RPMI8226 (cell line): ENCODE measurements around the gene RHOT2.

Source experiments
- DNase-seq: peaks from one replicate; pipeline ENCODE4 v3.0.0-alpha.2; 2015

RHOT2 gene

DNA sequence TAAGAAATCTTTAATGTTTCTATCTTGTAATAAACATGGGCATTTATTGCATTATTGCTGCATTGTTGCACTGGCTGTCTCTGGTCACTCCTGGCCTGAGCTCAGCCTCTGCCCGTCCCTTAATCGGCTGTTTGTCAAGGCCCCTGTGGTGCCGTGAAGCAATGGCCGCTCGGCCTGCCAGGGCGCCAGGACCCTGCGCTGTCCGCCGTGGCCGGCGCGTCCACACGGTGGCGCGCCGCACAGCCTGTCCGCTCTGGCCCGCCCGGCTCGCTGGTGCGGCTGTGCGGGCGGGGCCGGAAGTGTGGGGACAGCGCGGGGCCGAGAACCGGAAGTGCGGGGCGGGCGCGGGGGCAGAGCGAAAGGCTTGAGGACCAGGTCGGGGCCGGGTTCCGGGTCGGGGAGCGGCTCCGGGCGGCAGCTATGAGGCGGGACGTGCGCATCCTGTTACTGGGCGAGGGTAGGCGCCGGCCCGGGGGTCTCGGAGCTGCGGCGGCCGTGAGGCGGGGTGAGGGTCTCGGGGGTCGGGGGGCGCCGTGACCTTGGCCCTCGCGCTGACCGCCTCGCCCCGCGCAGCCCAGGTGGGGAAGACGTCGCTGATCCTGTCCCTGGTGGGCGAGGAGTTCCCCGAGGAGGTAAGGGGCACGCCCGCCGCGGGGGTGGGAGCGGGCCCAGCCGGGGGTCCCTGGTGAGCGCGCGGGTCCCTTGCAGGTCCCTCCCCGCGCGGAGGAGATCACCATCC lies at the start of gene RHOT2:
RHOT2 (plus strand) TSS at position 353 of the 739 bp plus-strand sequence; CDS start at position 421, 68 bp downstream.
- DNase-seq = peak; percentile 98

DNA sequence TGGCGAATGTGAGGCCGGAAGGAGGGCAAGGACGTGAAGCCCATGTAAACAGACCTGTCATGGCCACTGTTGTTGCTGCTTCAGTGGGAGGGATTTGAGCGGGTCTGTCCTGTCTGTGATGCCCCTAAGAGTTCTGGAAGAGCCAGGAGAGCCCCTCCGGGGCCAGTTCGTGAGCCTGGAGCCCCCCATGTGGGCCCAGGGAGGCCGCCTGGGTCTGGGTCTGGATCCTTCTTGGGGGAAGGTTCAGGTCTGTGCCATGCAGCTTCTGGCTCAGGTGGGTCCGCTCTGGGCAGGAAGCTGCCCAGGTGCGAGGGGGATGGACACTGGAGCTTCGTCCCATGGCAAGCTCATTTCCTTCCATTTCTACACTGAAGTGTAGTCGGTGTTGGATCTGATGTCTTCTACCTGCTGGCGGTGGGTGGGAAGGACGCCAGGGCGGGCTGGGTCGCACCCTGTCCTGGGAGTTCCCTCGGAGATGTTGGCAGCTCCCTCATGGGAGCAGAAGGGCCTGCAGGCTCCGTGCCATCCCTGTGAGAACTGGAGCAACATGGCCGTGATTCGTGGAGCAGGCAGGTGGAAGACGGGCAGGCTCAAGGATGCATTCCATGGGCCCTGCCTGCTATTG lies 48.3 kb upstream of the RHOT2 start:
- DNase-seq = no peak

DNA sequence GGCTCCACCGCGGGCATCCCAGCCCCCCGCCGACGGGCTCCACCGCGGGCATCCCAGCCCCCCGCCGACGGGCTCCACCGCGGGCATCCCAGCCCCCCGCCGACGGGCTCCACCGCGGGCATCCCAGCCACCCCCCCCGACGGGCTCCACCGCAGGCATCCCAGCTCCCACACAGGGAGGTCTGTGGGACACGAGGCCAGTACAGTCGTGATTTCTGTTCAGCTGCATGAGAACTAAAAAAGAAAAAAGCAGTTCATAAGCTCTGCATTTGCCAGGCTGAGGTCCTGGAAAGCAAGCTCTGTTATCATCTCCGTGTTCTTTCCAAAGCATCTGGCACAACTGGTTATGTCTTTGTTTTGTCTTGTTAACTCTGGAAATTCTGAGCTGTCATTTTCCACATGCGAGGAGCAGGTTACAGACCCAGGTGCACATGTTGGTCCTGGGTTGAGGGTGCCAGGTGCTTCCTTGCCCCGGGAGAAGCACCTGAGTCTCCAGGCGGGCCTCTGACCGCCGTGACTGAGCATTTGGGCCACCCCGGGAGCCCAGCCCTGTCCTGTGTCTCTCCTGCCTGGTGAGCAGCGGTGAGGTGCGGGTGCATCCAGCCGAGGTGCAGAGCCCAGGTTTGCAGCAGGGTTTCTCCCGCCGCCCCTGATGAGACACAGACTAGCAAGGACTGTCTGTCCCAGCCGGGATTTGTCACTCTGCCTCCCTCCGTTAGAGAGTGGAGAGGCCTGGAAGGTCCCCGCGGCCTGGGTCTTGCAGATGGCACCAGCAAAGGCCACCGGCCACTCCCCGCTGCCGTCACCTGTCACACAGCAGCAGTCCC lies 47.0 kb upstream of the RHOT2 start:
- DNase-seq = no peak

DNA sequence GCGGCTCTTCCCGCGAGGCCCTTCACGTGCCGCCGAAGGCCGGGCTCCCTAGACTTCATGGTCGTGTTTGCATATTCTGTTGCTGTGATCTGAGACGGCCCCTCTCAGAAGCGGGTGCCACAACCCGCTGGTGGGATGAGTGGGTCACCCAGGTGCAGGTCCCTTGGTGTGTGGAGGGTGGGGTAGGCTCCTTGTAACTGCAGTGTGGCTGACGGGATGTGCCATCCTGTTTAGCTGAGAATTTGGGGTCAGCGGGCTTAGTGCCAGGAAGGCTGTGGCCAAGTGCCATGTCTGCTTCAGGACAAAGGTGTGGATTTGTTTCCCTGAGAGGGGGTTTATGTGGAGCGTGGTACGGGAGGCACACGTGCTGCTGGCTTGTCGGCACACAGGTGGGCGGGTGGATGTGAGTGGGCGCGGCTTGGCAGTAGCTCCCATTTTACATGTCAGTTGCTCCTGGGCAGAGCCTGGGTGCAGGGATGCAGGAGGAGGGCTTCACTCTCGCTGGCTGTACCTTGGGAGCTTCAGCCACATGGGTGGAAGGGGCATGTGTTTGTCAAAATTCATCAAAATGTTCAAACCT lies 46.3 kb upstream of the RHOT2 start:
- no peak for DNase-seq

DNA sequence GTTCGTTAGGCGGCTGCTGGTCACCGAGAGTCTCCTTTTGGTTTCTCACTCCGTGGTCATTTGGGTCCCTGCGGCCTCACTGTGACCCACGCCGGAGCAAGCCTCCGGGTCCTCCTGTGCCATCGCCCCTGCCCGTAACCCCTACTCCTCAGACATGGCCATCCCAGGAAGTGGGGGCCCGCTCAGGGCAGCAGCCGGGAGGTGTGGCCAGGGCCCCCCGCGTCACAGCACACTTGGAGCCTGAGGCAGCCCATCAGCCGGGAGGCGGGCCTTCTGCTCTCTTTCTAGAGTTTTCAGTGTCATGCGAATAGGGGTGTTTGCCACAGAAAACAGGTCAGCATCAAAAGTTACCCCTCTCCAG lies 45.0 kb upstream of the RHOT2 start:
- no peak for DNase-seq

DNA sequence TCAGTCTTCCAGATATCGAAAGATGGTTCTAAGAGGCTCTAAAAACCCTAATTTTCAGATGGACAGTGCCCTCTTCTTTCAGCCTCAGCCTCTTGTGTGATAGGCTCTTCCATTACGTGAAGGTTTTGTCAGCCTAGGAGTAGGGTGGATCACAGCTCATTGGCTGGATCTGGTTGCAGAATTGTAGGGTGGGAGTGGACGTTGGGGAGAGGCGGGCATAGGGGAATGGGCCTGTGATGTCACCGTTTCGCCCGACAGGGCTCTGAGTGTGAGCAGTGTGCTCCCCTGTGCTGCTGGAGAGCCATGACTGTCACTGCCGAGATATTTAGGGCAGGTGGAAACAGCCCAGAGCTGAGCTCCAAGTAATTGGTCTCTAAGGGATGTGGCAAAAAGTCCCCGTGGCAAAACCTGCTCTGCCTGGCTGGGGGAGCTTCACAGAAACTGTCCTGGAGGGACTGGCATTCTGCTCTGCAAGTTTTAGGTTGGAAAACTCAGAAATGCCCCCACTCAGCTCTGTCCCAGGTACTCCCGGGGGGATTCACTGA lies 43.3 kb upstream of the RHOT2 start:
- no peak for DNase-seq

DNA sequence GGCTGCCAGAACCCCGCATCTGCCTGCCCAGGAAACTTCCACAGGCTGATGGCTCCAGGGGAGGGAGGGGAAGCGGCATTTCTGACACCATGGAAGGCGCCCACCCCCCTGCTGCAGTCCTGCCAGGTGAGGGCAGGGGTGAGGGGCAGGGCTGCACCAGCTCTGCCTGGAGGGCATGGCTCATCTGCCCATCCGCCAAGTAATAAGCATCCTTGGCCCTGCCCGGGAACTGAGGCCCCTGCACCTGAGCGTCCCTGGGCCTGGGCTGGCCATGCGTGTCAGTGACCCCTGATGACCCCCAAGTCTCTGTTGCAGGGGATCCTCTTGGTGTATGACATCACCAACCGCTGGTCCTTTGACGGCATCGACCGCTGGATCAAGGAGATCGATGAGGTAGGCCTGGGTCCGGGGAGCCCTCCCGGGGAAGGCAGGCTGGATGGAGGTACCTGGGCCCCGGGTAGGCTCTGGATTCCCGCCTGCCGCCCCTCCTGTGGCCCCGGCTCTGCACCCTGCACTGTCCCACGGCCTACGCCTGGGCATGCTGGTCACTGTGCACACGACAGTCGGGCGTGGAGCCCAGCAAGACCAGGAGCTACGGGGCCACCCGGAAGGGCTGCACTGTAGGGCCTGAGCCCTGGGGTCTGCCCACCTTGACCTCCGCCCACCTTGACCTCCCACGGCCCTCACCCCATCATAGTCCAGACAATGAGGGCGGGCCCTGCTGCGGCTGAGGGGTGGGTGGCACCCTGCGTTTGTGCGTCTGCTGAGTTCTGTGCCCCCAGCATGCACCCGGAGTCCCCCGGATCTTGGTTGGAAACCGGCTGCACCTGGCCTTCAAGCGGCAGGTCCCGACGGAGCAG lies 42.6 kb upstream of the RHOT2 start:
- DNase-seq = no peak

DNA sequence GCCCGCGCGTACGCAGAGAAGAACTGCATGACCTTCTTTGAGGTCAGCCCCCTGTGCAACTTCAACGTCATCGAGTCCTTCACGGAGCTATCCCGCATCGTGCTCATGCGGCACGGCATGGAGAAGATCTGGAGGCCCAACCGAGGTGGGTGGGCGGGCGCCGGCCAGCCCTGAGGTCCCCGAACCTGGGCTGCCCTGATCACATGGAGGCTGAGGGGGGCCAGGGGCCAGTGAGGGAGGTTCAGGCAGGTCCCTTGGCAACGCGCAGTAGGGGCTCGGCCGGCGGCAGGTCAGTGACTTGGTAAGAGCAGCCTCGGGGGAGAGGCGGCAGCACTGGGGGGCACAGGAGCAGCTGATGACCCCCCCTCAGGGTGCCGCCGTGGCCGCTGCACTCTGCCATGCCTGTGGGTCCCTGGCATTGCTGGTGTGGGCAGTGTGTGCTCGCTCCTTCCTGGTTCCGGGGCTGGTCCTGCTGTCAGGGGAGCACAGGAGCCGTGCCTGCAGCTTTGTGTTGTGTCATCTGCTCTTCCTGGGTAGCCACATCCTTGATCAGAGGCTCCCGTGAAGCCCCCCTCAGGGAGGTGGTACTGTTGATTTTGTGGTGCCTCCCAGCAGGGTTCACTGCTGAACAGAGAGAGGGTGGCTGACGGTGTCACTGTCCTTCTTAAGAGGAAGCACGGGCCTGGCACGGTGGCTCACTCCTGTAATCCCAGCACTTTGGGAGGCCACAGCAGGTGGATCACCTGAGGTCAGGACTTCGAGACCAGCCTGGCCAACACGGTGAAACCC lies 41.8 kb upstream of the RHOT2 start:
- no peak for DNase-seq

DNA sequence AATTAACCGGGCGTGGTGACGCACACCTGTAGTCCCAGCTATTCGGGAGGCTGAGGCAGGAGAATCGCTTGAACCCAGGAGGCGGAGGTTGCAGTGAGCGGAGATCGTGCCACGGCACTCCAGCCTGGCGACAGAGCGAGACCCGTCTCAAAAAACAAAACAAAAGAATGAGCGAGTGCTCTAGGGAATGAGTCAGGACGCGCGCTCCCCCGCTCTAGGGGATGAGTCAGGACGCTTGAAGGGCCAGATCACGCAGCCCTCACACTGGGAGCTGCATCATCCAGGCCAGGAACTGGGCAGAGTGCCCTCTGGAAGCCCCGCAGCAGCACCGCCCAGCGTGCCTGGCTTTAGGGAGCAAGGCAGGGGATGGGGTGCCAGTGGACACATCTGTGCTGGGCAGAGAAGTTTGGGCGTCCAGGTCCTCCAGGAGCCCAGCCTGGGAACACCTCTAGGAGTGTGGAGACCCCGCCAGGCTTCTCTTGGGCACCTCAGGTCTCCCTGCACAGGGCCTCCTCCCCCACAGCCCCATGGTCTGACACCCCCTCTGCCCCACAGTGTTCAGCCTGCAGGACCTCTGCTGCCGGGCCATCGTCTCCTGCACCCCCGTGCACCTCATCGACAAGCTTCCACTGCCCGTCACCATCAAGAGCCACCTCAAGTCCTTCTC lies 41.0 kb upstream of the RHOT2 start:
- DNase-seq = no peak

DNA sequence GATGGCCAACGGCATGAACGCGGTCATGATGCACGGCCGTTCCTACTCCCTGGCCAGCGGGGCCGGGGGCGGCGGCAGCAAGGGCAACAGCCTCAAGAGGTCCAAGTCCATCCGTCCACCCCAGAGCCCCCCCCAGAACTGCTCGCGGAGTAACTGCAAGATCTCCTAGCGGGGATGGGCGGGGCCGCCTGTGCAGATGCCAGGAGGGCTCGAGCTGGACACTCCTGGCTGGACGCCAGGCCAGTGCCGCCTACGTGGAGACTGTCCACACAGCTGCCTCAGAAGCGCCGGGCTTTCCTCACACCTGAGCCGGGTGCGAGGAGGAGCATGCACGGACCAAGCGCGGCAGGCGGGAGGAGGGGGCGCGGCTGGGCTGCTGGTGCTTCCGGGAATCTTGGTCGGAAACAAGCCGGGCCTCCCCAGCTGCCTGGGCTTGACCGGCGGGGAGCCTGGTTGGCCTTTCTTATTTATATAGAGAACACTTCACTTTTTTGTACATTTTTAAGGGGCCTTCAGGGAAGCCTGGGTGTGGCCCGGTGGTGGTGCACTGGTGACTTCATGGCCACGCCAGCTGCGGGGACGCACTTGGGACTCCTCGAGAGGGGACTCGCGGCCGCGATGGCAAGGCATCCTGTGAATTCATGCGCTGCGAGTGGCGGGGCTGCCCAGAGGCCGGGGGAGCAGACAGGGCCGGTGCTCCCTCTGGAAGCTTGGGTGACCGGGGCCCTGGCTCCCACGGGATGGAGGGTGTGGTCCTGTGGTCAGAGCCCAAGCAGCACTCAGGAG lies 40.3 kb upstream of the RHOT2 start:
- DNase-seq = no peak

DNA sequence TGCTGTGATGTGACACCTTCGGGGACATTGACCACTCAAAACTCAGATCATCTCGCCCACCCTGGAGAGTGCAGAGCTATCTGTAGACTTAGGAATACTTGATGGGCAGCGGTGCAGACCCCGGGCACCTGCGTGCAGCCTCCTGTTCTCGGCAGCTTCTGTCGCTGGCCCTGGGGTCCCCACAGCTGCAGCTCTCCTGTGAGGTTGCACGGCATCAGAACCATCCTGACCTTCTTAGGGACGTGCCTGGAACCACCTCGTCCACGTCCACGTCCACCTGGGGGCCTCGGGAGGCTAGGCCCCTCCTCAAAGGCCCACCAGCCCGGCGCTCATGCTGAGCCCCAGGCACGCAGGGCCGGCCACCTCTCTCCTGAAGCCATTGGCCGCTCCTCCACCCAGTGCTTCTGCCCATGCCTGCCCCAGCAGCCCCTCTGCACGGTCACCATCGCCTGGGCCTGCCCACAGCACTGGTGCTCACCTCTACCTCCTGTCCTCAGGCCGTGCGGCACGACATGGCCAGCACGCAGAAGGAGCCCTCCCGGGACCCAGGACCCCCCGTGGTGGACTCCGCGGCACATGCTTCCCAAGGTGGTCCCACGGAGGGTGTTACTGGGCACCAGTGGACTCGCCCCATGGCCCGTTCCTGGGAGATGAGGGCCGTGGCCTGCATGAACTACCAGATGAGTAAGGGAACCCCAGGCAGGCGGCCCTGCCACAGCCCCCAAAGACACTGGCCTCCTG lies 39.4 kb upstream of the RHOT2 start:
- no peak for DNase-seq

DNA sequence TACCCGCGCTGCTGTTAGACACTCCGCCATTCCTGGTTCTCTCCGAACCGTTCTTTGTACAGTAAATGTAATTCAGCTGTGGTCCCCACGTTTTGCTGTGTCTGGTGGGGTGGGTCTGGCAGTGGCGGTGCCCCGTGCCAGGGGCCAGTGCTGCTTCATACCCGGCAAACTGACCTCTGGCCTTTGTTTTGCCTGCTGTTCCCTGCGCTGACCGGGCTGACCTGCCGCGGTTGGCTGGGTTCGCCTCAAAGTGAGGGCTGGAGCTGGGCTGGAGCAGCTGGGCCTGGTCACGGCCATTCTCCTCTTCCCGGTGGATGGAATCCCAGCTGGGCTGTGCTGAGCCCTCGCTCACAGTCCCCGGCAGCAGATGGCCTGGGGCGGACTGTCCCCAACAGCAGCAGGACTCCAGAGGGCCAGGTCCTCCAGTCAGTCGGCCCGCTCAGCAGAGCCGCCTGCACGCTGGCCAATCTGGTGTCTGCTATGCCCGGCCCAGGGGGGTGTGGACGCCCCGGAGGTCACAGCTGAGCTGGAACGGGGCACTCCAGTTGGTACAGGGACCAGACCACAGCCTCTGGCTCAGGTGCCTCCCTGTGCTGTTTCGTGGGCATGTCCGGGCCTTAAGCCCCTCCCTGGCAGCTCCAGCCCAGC lies 38.6 kb upstream of the RHOT2 start:
- DNase-seq = no peak

DNA sequence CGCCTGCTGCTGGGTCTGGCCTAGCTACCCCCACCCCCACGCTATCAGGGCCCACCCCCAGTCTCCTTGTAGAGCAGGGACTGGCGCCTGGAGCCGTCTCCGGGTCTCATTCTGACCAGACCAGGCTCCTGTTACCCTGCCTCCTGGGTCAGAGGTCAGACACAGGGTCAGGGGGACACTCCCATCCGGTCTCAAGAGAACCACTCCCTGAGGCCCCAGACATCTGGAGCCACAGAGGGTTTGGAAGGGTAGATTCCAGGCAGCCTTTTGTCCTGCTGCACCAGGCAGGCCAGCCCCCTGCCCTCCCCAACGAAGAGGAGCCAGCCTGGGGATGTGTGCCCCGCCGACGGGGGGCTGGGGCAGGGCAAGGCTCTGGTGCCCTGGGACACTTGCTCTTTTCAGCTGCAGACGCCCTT lies 38.1 kb upstream of the RHOT2 start:
- DNase-seq = no peak

DNA sequence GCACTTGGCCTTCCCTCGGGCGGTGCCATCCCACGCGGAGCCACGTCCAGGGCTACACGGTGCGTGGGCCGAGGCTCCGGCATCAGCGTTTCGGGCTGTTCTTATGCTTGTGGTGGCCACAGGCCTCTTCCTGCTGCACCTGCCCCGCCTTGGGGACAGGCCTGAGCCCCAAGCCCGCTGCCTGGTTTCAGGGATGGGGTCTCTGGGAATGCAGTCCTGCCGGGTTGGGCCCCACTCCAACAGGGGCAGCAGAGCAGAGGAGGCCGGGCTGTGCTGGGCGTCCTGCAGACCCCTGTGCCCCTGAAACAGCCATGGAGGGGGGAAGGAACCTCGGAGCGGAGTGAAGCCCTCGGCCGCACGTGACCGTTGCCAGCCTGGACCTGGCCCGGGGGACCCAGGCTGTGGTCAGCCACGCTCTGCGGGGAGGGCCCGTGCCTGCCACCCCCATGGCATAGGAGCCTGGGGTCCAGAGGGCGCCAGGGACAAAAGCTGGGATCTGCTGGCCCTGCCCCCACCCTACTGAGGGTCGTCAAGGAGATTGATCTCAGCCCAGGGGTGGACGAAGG lies 37.6 kb upstream of the RHOT2 start:
- no peak for DNase-seq

DNA sequence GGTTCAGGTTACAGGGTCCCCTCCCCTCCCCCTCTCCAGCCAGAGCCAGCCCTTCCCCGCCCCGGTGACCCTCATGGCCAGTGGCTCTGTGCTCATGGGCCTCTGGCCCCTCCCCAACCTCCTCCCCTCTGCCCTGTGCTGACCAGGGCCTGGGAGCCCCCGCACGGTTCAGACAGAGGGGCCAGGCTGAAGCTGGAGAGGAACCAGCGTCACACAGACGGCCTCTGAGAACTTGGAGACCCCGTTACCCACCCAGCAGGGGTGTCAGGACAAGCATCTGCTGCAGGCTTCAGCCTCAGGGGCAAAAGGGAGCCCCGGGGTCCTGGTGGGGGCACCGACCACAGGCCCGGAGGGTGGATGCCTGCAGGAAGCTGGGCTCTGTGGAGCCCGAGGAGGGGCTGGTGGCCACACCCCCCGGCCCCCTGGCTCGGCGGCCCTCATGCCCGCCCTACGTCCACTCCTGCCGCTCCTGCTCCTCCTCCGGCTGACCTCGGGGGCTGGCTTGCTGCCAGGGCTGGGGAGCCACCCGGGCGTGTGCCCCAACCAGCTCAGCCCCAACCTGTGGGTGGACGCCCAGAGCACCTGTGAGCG lies 37.0 kb upstream of the RHOT2 start, which contains the start of gene WFIKKN1:
WFIKKN1 (plus strand) TSS at position 171 of the 591 bp plus-strand sequence; CDS start at position 440, 269 bp downstream.
- peak; percentile 74 for DNase-seq

DNA sequence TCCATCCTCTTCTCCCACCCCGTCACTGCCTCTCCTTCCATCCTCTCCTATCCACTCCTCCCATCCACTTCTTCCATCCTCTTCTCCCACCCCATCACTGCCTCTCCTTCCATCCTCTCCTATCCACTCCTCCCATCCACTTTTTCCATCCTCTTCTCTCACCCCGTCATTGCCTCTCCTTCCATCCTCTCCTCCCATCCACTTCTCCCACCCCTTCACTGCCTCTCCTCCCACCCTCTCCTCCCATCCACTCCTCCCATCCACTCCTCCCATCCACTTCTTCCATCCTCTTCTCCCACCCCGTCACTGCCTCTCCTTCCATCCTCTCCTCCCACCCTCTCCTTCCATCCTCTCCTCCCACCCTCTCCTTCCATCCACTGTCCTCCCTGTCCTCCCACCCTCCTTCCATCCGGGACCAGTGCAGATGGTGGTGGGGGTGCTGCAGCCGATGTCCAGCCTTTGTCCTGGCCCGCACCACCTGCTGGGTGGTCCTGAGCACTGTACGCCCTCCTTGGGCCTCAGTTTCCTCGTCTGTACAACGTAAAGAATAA lies 36.0 kb upstream of the RHOT2 start:
- no peak for DNase-seq
